GM13976 (cell line): ENCODE results near the gene SSRP1.
"Not testable (repeated sequence)": the region's sequence is repeated elsewhere in the genome, so short reads cannot be mapped to it uniquely, and the experiment has no call there.

Source experiments
- DNase-seq: peaks from one replicate; pipeline ENCODE4 v3.0.0; 2012; ENCODE audit warnings: low spot score
- CTCF ChIP-seq: IDR thresholded peaks from 2 replicates; pipeline ENCODE4 v1.5.1; 2012; ENCODE audit warnings: borderline replicate concordance, mild to moderate bottlenecking; ENCODE audit not compliant: insufficient read depth; ENCODE audit errors: extremely low read depth, missing control alignments, control extremely low read depth
- in situ Hi-C: fragments of 300-500 bp; cut with MboI; formaldehyde crosslinking; loops from one replicate; pipeline ENCODE4 v1.12.0; 2022; ENCODE audit warnings: low sequenced_read_pairs, mixed read lengths, inconsistent platforms; ENCODE audit not compliant: unreplicated experiment

Gene SSRP1

GRCh38 chr11:57368106-57368844 is 32.6 kb upstream of the SSRP1 start:
- no peak for DNase-seq
- no peak for TF ChIP-seq CTCF
- in situ Hi-C loops = no loop called here

GRCh38 chr11:57364851-57365660 is 29.4 kb upstream of the SSRP1 start:
- no peak for TF ChIP-seq CTCF
- DNase-seq = no peak
- in situ Hi-C loops = no loop called here

- DNase-seq = no peak
- TF ChIP-seq CTCF = no peak
- in situ Hi-C loops = no loop called here
These were observed 27.7 kb upstream of the SSRP1 start for GRCh38 chr11:57363131-57364080.

GRCh38 chr11:57361926-57362325 is 26.2 kb upstream of the SSRP1 start:
- in situ Hi-C loops = no loop called here
- TF ChIP-seq CTCF = no peak

GRCh38 chr11:57361420-57361819 is 25.7 kb upstream of the SSRP1 start:
- DNase-seq, in situ Hi-C loops: not testable (repeated sequence)

More at GRCh38 chr11:57361926-57362325, 26.2 kb upstream of the SSRP1 start:
- DNase-seq = no peak

- in situ Hi-C loops = no loop called here
- no peak for TF ChIP-seq CTCF
These were observed 25.3 kb upstream of the SSRP1 start for GRCh38 chr11:57360991-57361390.

More at GRCh38 chr11:57360991-57361390, 25.3 kb upstream of the SSRP1 start:
- DNase-seq = no peak
